KOPT-K1 (cell line): ENCODE data around the gene GRIA2.
"Not testable (repeated sequence)": the region's sequence is repeated elsewhere in the genome, so short reads cannot be mapped to it uniquely, and the experiment has no call there.

Source experiments
- H3K27ac ChIP-seq: fragments of 200-600 bp; sonication (generic); 2 replicates; pipeline ENCODE4 v1.5.1; 2016; ENCODE audit warnings: antibody characterized with exemption, mild to moderate bottlenecking, low read depth, low read length; ENCODE audit not compliant: poor library complexity, severe bottlenecking
- H3K36me3 ChIP-seq: fragments of 200-600 bp; sonication (generic); 2 replicates; pipeline ENCODE4 v1.5.1; 2017; ENCODE audit warnings: antibody characterized with exemption, mild to moderate bottlenecking, low read length, moderate library complexity; ENCODE audit not compliant: insufficient read depth
- H3K9me3 ChIP-seq: fragments of 200-600 bp; sonication (generic); 2 replicates; pipeline ENCODE4 v1.5.1; 2017; ENCODE audit warnings: antibody characterized with exemption, low read length, mild to moderate bottlenecking; ENCODE audit not compliant: insufficient read depth, poor library complexity, severe bottlenecking

GRIA2 gene

DNA sequence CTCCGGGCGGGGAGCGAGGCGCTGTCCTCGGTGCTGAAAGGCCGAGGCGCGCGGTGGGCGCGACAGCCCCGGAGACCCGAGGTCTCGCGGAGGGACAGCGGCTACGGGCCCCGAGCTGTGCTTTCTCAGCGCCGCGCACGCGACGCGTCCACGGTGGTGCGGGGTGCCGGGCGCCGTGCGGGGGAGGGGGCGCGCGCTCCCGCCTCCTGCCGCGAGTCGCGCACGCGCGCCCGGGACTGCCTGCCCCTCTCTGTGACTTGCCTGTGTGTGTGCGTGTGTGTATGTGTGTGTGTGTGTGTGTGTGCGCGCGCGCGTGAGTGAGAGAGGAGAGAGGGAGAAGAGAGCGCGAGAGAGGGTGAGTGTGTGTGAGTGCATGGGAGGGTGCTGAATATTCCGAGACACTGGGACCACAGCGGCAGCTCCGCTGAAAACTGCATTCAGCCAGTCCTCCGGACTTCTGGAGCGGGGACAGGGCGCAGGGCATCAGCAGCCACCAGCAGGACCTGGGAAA, at the start of gene GRIA2:
TSS of gene GRIA2 (plus strand) at position 358 of the 511 bp plus-strand sequence. CDS start 315 bp downstream, outside the sequence.
- Histone ChIP-seq H3K27ac (no peak within 1 kb of the TSS), H3K36me3 (no peaks in the 10 kb centered on the region), H3K9me3 (no peaks in the 10 kb centered on the region)

DNA sequence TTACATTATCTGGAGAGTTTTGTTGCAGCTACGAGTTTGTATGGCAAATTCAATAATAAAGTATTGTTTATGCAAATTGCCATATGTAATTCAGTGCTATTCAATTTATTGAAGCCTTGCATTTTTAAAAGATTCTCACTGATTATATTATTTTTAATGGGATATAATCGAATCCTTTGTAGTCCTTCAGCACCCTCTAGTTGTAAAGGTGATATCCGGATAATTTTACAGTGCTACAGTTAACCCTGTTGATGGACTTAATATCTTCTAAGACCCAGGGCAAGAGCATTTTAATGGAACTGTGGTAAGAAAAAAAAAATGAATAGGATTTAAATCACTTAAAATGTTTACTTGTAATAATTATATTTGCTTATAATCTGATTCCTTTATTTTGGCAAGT, 48.5 kb upstream of the GRIA2 start:
- Histone ChIP-seq H3K36me3 (no peaks in the 10 kb centered on the region), H3K27ac (no peak overlapping the region), H3K9me3 (no peaks in the 10 kb centered on the region)

DNA sequence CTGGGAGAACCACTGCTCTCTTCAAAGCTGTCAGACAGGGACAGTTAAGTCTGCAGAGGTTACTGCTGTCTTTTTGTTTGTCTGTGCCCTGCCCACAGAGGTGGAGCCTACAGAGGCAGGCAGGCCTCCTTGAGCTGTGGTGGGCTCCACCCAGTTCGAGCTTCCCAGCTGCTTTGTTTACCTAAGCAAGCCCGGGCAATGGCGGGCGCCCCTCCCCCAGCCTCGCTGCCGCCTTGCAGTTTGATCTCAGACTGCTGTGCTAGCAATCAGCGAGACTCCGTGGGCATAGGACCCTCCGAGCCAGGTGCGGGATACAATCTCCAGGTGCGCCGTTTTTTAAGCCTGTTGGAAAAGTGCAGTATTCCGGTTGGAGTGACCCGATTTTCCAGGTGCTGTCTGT, 40.3 kb upstream of the GRIA2 start:
- H3K27ac ChIP-seq, H3K9me3 ChIP-seq, H3K36me3 ChIP-seq: not testable (repeated sequence)

DNA sequence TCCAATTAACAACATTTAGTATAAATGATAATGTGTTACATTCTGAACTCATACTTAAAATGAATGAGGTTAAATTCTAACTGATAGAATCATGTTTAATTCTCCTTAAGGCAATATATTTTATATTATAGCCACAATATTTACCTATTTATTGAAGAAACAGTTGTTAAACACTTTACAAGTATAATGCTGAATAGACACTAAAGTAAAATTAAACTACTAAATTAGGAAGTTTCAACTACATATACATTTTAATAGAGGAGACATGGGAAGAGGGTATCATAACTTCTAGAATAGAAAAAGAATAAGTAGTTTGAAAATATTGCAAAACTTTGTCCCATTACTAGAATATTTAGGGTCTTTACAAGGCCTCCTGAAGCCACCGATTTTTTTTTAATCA, 36.2 kb upstream of the GRIA2 start:
- Histone ChIP-seq H3K9me3 (no peaks in the 10 kb centered on the region), H3K27ac (no peak overlapping the region), H3K36me3 (no peaks in the 10 kb centered on the region)

DNA sequence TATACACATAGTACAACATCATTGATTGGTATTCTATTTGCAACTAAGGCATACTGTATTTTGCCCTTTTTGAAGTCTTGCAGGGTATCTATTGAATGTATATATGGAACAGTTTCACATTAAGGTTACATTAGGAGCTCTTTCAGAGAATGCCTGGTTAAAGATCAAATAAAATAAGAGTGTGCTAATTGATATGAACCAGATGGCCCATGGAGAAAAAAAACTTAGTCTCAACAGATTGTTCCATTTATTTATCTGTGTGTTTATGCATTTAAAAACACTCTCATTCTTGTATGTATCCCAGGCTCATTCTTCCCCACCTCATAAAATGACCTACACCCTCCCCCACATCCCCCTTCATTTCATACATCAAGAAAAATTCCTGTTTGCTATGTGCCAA, 35.2 kb upstream of the GRIA2 start:
- Histone ChIP-seq H3K36me3 (no peaks in the 10 kb centered on the region), H3K27ac (no peak overlapping the region), H3K9me3 (no peaks in the 10 kb centered on the region)

DNA sequence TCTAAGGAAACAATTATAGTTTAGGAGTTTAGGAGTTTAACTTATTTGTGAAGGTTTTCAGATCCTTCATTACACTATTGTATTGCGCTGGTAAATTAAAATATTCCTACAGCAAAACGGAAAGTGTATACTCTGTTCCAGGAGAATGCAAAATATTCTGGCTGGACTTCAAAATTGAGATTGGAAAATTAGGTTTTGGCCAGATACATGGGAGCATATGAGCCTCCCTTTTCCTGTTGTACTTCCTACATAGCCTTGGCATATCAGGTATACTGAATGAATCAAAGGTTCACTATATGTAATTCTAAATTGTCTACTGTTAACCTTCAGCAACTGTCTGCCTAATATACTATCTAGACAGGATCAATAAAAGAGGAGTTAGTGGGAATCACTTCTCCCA, 25.2 kb upstream of the GRIA2 start:
- no peaks in the 10 kb centered on the region for H3K9me3 ChIP-seq
- H3K36me3 ChIP-seq = no peaks in the 10 kb centered on the region
- H3K27ac ChIP-seq = no peak overlapping the region

DNA sequence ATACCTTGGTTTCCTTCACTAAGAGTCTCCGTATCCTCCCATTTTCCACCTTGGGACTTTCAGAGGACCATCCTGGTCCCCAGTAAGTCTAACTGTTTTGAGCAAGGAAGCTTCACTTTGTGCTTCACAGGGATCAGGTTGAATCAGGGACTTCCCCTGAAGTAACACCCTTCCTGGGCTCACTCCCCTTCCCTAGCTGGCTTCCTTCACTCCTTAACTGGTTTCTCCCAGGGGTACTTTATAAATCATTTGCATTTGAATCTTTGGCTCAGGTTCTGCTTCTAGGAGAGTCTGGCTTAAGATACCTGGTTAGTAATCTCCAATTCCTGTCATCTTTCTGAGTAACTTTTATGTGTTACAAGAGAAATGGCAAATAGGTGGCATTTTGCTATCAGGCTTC, 24.5 kb upstream of the GRIA2 start:
- Histone ChIP-seq H3K36me3 (no peaks in the 10 kb centered on the region), H3K27ac (no peak overlapping the region), H3K9me3 (no peaks in the 10 kb centered on the region)

DNA sequence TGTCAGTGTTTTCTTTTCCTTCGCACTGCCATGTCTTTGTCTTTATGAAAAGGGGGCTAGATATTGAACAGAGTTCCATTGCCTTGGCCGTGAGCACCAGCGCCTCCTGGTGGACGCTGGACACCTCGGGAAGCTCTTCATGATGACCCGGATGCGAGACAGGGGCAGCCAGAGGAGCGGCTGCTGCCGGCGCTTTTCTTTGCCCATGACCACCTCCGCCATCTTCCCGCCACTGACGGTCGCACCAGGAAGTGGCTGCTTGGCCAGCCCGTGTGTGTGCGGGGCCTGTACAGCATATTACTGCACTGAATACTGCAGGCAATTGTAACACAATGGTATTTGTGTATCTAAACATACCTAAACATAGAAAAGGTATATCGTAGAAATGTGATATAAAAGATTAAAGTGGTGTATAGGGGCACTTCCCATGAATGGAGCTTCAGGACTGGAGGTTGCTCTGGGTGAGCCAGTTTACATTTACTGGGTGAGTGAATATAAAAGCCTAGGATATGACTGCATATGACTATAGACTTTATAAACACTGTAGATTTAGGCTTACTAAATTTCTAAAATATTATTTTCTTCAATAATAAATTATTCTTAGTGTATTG, 15.8 kb upstream of the GRIA2 start:
- Histone ChIP-seq H3K36me3 (no peaks in the 10 kb centered on the region), H3K27ac (no peak overlapping the region), H3K9me3 (no peaks in the 10 kb centered on the region)

DNA sequence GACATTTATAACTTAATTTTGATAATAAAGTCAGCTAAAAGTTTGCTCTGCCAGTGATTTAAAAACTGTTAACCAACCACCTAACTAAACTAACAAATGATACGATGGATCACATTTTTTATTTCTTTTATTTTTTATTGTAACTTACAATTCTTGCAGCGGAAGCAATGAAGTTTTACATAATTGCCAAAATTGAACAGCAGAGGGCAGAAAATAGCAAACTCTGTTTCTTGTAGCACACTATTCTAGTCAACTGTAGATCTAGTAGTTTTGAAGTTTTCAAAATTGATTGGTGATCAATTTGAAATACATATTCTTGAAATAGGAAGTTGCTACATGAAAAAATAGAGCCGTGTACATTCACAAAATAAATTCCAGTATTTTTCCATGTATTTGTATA, 2.8 kb upstream of the GRIA2 start:
- Histone ChIP-seq H3K27ac (no peak overlapping the region), H3K36me3 (no peaks in the 10 kb centered on the region), H3K9me3 (no peaks in the 10 kb centered on the region)

DNA sequence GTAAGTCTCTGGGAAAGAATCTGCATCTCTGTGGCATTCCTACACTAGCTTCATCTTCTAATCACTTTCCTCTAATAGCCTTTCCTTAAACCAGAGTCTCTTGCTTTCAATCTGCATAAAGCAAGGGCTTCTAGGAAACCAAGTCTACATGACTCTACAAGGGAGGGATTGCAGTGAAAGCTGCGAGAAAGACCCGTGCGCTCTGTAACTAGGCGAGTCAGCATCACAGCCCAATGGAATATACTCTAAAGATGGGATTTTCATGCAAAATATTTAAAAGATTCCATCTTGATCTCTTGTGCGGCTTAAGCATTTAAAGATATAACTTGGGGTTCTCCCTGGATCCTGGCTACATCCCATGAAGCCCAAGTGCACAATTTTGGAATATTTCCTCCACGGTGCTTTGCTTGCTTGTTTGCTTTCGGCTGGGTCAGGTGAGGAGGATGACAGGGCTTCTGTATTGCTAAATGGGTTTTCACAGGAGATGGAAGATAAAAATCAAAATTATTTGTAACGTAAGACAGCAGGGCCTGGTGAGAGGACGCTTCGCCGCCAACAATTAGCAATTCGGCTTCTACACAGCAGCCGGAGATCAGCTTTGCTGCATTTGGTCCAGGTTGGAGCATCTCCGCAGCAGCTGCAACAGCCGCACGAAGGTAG, 687 bp upstream of the GRIA2 start:
- Histone ChIP-seq H3K36me3 (no peaks in the 10 kb centered on the region), H3K9me3 (no peaks in the 10 kb centered on the region), H3K27ac (no peak overlapping the region)

DNA sequence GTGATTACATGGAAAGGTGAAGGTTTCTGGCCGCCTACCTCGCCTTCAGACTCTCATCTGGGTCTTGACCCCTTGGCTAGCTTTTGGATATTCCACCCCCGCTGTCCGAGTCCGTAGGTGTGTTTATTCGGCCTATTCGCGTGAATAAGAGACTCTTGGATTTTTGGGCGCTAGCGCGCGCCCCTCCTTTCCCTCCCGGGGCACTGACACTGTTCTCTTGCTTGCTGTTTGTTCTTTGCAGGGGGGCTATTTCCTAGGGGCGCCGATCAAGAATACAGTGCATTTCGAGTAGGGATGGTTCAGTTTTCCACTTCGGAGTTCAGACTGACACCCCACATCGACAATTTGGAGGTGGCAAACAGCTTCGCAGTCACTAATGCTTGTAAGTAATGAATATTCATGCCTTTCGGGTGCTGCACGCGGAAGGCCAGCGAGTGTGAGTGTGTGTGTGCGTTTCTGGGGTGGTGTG, 932 bp downstream of the GRIA2 start:
- Histone ChIP-seq H3K9me3 (no peaks in the 10 kb centered on the region), H3K27ac (no peak overlapping the region), H3K36me3 (no peaks in the 10 kb centered on the region)

DNA sequence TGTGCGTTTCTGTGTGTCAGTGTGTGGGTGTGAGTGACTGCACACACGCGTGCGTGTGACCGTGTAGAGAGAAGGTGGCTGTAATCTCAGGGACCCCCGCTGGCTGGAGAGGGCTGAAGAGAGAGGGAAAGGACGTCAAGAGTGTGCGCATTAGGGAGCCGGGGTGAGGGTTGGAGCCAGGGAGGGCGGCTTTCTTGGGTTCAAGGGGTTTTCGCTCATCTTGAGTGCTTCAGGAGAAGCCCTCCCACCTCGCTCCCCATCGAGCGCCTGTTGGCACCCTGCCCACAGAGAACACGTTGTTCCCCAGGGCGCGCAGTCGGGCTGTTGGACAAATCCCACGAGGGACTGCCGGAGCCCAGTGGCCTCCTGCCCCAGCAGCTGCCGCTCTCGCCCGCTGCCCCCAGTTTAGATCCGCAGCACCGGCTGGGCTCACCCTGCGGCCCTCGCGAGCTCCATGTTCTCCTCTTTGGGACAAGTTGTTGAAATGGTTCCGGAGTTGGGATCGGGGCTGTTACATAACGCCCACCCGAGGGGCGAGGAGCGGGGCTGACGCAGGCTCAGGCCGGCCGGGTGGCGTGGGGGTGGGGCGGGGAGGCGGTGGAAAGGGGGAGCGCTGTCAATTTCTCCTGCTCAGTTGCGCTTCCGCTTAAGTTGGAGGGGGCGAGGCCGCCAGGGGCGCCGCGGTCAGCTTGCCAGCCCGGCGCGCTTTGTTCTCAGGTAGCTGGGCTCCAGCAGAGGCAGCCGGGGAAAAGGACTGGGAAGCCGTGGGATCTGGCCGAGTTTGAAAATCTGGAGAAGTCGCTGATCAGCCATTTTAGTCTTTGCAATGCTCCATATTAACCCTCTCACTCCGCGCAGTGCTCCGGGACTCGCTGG, 1.6 kb downstream of the GRIA2 start:
- H3K27ac ChIP-seq = no peak overlapping the region
- no peaks in the 10 kb centered on the region for H3K36me3 ChIP-seq
- H3K9me3 ChIP-seq = no peaks in the 10 kb centered on the region

DNA sequence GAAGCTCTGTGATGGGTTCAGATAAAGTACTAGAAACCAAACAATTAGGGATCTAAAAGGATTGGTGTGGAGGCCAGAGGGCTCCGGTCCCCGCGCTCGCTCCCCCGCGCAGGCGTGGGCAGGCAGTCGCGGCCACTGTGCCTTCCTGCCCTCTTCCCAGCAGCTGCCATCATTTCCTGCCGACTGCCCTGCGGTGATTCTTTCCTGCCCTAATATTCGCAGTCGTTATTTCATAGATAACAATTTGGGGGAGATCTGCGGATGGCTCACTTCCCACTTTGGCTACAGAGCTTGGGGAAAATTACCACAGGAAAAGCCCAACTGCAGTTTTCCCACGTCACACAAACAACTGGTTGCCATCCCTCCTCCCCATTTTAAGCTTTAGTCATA, 2.2 kb downstream of the GRIA2 start:
- H3K9me3 ChIP-seq = no peaks in the 10 kb centered on the region
- no peak overlapping the region for H3K27ac ChIP-seq
- H3K36me3 ChIP-seq = no peaks in the 10 kb centered on the region

DNA sequence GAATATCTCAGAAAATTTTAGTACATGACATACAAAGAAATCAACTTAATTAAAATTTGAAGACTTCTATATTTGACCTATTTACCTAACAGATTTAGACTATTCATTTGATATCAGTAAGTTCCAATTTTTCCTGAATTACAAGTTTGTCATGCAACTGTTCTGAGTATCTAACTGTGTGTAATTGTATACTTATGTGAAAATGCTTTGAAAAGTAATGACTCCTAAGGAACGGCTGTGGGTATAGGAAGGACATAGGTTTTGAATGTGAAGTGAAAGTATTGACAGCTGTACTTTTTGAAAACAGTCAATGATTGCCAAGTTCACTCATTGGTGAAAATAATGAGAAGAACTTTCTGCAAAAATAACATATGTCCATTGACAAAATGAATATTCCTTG, 2.9 kb downstream of the GRIA2 start:
- Histone ChIP-seq H3K36me3 (no peaks in the 10 kb centered on the region), H3K9me3 (no peaks in the 10 kb centered on the region)

DNA sequence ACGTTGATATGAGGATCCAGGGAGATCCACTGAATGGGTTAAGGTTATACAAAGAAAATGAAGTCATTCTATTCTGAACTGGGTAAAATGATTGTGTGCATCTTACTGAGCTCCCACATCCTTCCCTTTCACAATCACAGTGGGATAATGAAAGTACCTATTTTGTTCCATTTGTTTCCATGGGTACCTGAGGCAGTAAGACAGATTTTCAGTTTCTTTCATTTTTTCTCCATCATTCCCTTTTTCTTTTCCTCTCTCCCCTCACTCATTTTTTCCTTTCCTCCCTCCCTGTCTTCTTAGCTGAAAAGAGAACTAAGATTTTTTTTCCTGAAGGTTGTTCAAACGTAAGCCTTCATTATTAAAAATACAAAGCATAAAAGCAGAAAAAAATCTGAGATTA, 4.6 kb downstream of the GRIA2 start:
- Histone ChIP-seq H3K27ac (no peak overlapping the region), H3K36me3 (no peaks in the 10 kb centered on the region), H3K9me3 (no peaks in the 10 kb centered on the region)

More for the DNA sequence above, 2.9 kb downstream of the GRIA2 start:
- H3K27ac ChIP-seq = no peak overlapping the region
